Stomach smooth muscle (tissue), 2 donors: ENCODE data around the gene RPL29.

Source experiments
- H3K27ac ChIP-seq: one replicate; pipeline ENCODE4 v1.7.0; 2013; ENCODE audit warnings: mild to moderate bottlenecking, low read length, inconsistent platforms
- H3K27me3 ChIP-seq, 2 donors: one replicate each; pipeline ENCODE4 v1.7.0; 2013; ENCODE audit warnings: low read length in 2 of 2; ENCODE audit not compliant: insufficient read depth in 2 of 2, control insufficient read depth in 1 of 2
- H3K36me3 ChIP-seq, 2 donors: one replicate each; pipeline ENCODE4 v1.7.0; 2013; ENCODE audit warnings: low read length in 2 of 2; ENCODE audit not compliant: control insufficient read depth in 2 of 2, insufficient read depth in 2 of 2
- H3K4me1 ChIP-seq: one replicate; pipeline ENCODE4 v1.7.0; 2013; ENCODE audit warnings: low read length; ENCODE audit not compliant: control insufficient read depth, insufficient read depth
- H3K4me3 ChIP-seq, 2 donors: one replicate each; pipeline ENCODE4 v1.7.0; 2013; ENCODE audit warnings: low read length in 2 of 2
- H3K9ac ChIP-seq, 2 donors: one replicate each; pipeline ENCODE4 v1.7.0; 2013; ENCODE audit warnings: low read length in 2 of 2, mild to moderate bottlenecking in 1 of 2
- H3K9me3 ChIP-seq, 2 donors: one replicate each; pipeline ENCODE4 v1.7.0; 2013; ENCODE audit warnings: low read length in 2 of 2; ENCODE audit not compliant: control insufficient read depth in 2 of 2
- donor health status: healthy.
- donor health status: Pancreatic carcinoma.

RPL29 gene

GRCh38 chr3:51982352-51982837 lies 13.3 kb downstream of the RPL29 start:
- H3K27ac ChIP-seq: peak overlapping the region; percentile 93
- H3K36me3 ChIP-seq: no peaks in the 10 kb centered on the region
- H3K4me1 ChIP-seq: peaks cover 26% of the 10 kb centered on the region
- H3K9me3 ChIP-seq: no peaks in the 10 kb centered on the region
- peak overlapping the region; percentile 79 to 84 for H3K9ac ChIP-seq
- H3K27me3 ChIP-seq: no peaks in the 10 kb centered on the region
- H3K4me3 ChIP-seq: peak overlapping the region; percentile 84 to 95

DNA sequence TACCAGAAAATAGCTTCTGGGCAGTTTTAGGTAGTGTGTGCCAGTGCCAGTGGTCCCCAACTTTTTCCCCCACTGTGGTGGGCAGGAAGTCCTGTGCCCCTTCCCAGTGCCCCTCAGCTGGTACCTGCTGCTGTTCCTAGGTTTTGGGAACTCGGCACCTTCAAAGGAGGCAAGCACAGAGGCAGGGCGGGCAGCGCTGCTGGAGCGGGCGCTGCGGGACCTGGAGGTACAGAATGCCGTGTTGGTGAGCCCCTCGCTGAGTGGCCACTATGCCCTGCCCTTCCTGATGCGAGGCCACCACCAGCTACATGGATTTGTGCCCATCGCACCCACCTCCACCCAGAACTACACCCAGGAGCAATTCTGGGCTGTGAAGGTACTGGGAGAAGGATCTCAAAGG lies 15.4 kb downstream of the RPL29 start:
- no peaks in the 10 kb centered on the region for H3K36me3 ChIP-seq
- H3K4me3 ChIP-seq: no peak overlapping the region
- H3K27me3 ChIP-seq: no peaks in the 10 kb centered on the region
- peaks cover 36% of the 10 kb centered on the region for H3K4me1 ChIP-seq
- no peak overlapping the region for H3K27ac ChIP-seq
- H3K9ac ChIP-seq: no peak overlapping the region
- H3K9me3 ChIP-seq: no peaks in the 10 kb centered on the region

GRCh38 chr3:51978143-51978502 lies 17.6 kb downstream of the RPL29 start:
- no peak overlapping the region for H3K4me3 ChIP-seq
- H3K4me1 ChIP-seq: peaks cover 44% of the 10 kb centered on the region
- H3K36me3 ChIP-seq: no peaks in the 10 kb centered on the region
- H3K9me3 ChIP-seq: no peaks in the 10 kb centered on the region
- no peak overlapping the region for H3K9ac ChIP-seq
- no peaks in the 10 kb centered on the region for H3K27me3 ChIP-seq
- no peak overlapping the region for H3K27ac ChIP-seq

DNA sequence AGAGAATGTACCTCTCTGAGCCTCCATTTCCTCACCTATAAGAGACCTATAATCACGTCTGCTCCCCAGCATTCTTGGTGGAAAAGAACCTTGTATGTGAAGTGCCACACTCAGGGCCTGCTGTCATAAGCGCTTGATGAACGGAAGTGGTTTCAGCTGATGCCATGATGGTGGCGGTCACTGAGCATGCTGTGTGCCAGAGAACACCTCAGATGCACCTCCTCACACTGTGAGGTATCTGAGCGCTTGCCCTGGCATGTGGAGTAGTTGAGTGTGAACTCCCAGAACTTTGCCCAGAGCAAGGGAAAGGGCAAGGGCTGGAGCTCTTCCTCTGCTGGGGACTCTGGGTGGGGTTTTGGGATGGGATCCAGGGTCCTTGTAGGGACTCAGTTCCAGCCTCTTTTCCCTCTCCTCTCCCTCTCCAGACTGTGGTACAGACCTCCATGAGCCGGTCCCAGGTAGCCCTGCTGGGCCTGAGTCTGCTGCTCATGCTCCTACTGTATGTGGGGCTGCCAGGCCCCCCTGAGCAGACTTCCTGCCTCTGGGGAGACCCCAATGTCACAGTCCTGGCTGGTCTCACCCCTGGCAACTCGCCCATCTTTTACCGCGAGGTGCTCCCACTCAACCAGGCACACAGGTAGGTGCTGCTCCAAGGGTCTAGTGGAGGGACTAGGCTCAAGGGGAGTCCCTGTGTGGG lies 18.1 kb downstream of the RPL29 start:
- Histone ChIP-seq H3K4me3 (no peak overlapping the region), H3K9me3 (no peaks in the 10 kb centered on the region), H3K36me3 (no peaks in the 10 kb centered on the region), H3K27me3 (no peaks in the 10 kb centered on the region), H3K27ac (no peak overlapping the region), H3K4me1 (peaks cover 42% of the 10 kb centered on the region), H3K9ac (no peak overlapping the region)

DNA sequence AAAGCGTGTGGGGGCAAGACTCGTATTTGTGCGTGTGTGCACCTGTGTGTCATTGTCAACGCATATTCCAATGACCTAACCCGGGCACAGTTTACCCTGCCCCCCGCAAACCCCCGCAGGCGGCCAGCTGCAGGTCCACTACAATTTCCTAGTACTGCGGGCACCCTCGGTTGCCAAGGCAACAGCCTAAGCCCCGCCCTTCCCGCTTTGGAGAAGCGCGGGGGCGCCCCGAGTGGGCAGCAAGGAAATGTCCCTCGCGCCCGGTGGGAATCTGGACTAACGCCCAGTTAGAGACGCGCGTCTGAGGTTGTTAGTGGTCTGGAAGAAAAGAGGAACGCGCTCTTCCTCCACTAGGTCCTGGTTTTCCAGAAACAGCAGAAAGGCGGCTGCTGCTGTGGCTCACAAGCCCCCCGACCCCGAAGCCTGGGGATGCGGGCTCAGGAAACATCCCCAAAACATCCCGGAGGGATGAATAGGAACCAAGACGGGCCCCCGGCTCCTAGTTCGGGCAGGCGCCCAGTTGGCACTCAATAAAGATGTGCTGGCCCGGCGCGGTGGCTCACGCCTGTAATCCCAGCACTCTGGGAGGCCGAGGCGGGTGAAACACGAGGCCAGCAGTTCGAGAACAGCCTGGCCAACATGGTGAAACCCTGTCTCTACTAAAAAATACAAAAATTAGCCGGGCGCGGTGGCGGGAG lies 19.7 kb downstream of the RPL29 start:
- H3K27ac ChIP-seq: peak overlapping the region; percentile 94
- peak overlapping the region in 1 of 2 donors; percentile 94 for H3K9ac ChIP-seq
- no peaks in the 10 kb centered on the region for H3K27me3 ChIP-seq
- H3K4me3 ChIP-seq: peak overlapping the region; percentile 46 to 93
- no peaks in the 10 kb centered on the region for H3K36me3 ChIP-seq
- peaks cover 32% of the 10 kb centered on the region for H3K4me1 ChIP-seq
- H3K9me3 ChIP-seq: no peaks in the 10 kb centered on the region

DNA sequence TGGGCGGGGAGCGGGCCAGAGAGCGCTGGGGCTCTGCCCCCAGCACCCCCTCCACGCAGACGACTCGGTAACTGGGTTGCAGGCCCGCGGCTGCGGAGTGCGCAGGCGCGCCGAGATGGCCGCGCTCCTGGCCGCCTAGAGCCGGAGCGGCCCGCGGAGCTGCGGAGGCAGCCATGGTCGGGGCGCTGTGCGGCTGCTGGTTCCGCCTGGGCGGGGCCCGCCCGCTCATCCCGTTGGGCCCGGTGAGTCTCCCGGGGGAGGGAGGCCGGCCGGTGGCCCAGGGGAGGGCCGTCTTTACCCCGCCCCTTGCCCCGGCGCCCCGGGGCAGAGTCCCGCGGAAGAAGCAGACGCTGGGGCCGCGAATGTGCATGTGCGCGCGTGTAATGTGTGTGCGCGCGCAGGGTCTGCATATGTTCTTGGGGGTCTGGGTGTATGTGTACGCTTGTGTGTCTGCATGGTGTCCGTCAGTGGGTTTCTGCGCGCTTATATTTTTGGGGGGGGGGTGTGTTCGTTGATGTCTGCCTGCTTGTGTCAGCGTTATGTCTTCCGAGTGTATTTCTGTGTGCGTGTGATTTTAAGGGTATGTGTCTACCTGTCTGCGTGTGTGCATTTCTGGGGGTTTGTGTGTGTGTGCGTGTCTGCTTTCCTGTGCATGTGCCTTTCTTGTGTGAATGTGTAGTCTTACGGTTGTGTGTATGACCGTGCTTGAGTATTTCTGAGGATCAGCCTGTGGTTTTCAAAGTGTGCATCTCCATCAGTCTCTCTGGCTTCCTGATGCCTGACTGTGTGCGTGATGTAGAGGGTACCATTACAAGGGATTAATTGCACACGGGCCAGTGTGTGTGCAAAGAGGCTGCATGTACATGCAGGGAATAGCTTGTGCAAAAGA lies 20.5 kb downstream of the RPL29 start, which contains the start of gene ABHD14A:
TSS of gene ABHD14A (plus strand) at position 102 of the 889 bp plus-strand sequence. CDS start at position 174, 72 bp downstream.
- Histone ChIP-seq H3K36me3 (no peaks in the 10 kb centered on the region), H3K27me3 (no peaks in the 10 kb centered on the region), H3K27ac (peak within 1 kb of the TSS; percentile 94), H3K9ac (peak within 1 kb of the TSS; percentile 94 to 98), H3K9me3 (no peaks in the 10 kb centered on the region), H3K4me1 (peaks cover 31% of the 10 kb centered on the region), H3K4me3 (peak within 1 kb of the TSS; percentile 46 to 93)

- Histone ChIP-seq H3K36me3 (no peaks in the 10 kb centered on the region), H3K9ac (peak overlapping the region; percentile 61 to 94), H3K27me3 (no peaks in the 10 kb centered on the region), H3K27ac (peak overlapping the region; percentile 94), H3K4me1 (peaks cover 31% of the 10 kb centered on the region), H3K9me3 (no peaks in the 10 kb centered on the region), H3K4me3 (peak overlapping the region; percentile 46 to 93)
Observed at GRCh38 chr3:51974277-51974962, 21.3 kb downstream of the RPL29 start.

GRCh38 chr3:51971350-51971749 lies 24.3 kb downstream of the RPL29 start:
- H3K9ac ChIP-seq: no peak overlapping the region
- no peak overlapping the region for H3K4me3 ChIP-seq
- H3K27me3 ChIP-seq: no peaks in the 10 kb centered on the region
- no peak overlapping the region for H3K27ac ChIP-seq
- no peaks in the 10 kb centered on the region for H3K9me3 ChIP-seq
- H3K36me3 ChIP-seq: no peaks in the 10 kb centered on the region
- peaks cover 48% of the 10 kb centered on the region for H3K4me1 ChIP-seq

- Histone ChIP-seq H3K27ac (no peak overlapping the region), H3K4me1 (peaks cover 50% of the 10 kb centered on the region), H3K36me3 (no peaks in the 10 kb centered on the region), H3K27me3 (no peaks in the 10 kb centered on the region), H3K4me3 (no peak overlapping the region), H3K9ac (no peak overlapping the region), H3K9me3 (no peaks in the 10 kb centered on the region)
Observed at GRCh38 chr3:51970606-51971300, 24.9 kb downstream of the RPL29 start.
